Mesendoderm (in vitro differentiated cells): Measurements from ENCODE around the gene METRN.
"Not testable (repeated sequence)": the region's sequence is repeated elsewhere in the genome, so short reads cannot be mapped to it uniquely, and the experiment has no call there.

Source experiments
- DNase-seq: peaks from one replicate; pipeline ENCODE4 v3.0.0; 2013
- H2AK5ac ChIP-seq: 2 replicates; pipeline ENCODE4 v1.6.1; 2013; ENCODE audit warnings: low read length, inconsistent platforms
- H2BK120ac ChIP-seq: 2 replicates; pipeline ENCODE4 v1.6.1; 2013; ENCODE audit warnings: low read depth, mild to moderate bottlenecking, low read length, moderate library complexity, mixed read lengths
- H2BK15ac ChIP-seq: replicated peaks from 2 replicates; pipeline ENCODE4 v1.6.1; 2013; ENCODE audit warnings: low read depth, mild to moderate bottlenecking, moderate library complexity
- H2BK5ac ChIP-seq: 2 replicates; pipeline ENCODE4 v1.6.1; 2013; ENCODE audit warnings: low read length, inconsistent platforms
- H3K18ac ChIP-seq: 2 replicates; pipeline ENCODE4 v1.6.1; 2013; ENCODE audit warnings: mild to moderate bottlenecking, low read length, mixed read lengths
- H3K23ac ChIP-seq: one replicate; pipeline ENCODE4 v1.6.1; 2013; ENCODE audit warnings: low read length
- H3K27ac ChIP-seq: 2 replicates; pipeline ENCODE4 v1.5.1; 2013; ENCODE audit warnings: low read depth, mild to moderate bottlenecking, inconsistent platforms, low read length, moderate library complexity
- H3K27me3 ChIP-seq: 2 replicates; pipeline ENCODE4 v1.6.1; 2013; ENCODE audit warnings: low read length, control low read depth, mild to moderate bottlenecking, inconsistent platforms; ENCODE audit not compliant: insufficient read depth, poor library complexity
- H3K36me3 ChIP-seq: 2 replicates; pipeline ENCODE4 v1.6.1; 2013; ENCODE audit warnings: low read length, inconsistent platforms; ENCODE audit not compliant: control insufficient read depth, insufficient read depth
- H3K4ac ChIP-seq: one replicate; pipeline ENCODE4 v1.6.1; 2013; ENCODE audit warnings: low read depth, mild to moderate bottlenecking, low read length, moderate library complexity
- H3K4me1 ChIP-seq: 2 replicates; pipeline ENCODE4 v1.6.1; 2013; ENCODE audit warnings: low read depth, low read length, inconsistent platforms; ENCODE audit not compliant: control insufficient read depth
- H3K4me2 ChIP-seq: 2 replicates; pipeline ENCODE4 v1.6.1; 2013; ENCODE audit warnings: low read length
- H3K4me3 ChIP-seq: 2 replicates; pipeline ENCODE4 v1.5.1; 2013; ENCODE audit warnings: mild to moderate bottlenecking, low read length
- H3K56ac ChIP-seq: one replicate; pipeline ENCODE4 v1.6.1; 2013; ENCODE audit warnings: low read length
- H3K79me1 ChIP-seq: 2 replicates; pipeline ENCODE4 v1.6.1; 2013; ENCODE audit warnings: low read length, inconsistent platforms
- H3K79me2 ChIP-seq: 2 replicates; pipeline ENCODE4 v1.6.1; 2013; ENCODE audit warnings: mild to moderate bottlenecking, low read length; ENCODE audit not compliant: control insufficient read depth, insufficient read depth
- H3K9ac ChIP-seq: 2 replicates; pipeline ENCODE4 v1.6.1; 2013; ENCODE audit warnings: low read length, inconsistent platforms
- H4K5ac ChIP-seq: one replicate; pipeline ENCODE4 v1.6.1; 2013; ENCODE audit warnings: low read length
- H4K8ac ChIP-seq: one replicate; pipeline ENCODE4 v1.6.1; 2013; ENCODE audit warnings: low read depth, mild to moderate bottlenecking, control low read depth, low read length, moderate library complexity
- WGBS: extraction: QIAGEN DNeasy Blood & Tissue Kit; methylation state at CpG from one replicate; pipeline ENCODE4 v1.1.7; 2013; ENCODE audit warnings: low lambda C conversion rate, missing lambda C conversion rate; ENCODE audit not compliant: insufficient coverage; ENCODE audit errors: extremely low coverage; 5-methylcytosine and 5-hydroxymethylcytosine counted together

Gene METRN

GRCh38 chr16:740459-740763, 25.5 kb downstream of the METRN start:
- Histone ChIP-seq H3K4ac (peak overlapping the region; percentile 88), H3K4me2 (peak overlapping the region; percentile 34), H3K18ac (peak overlapping the region; percentile 85), H2BK15ac (no peak overlapping the region), H3K56ac (peak overlapping the region; percentile 81), H3K9ac (peak overlapping the region; percentile 86), H3K27me3 (no peaks in the 10 kb centered on the region), H2BK5ac (no peak overlapping the region), H3K27ac (no peak overlapping the region), H2AK5ac (no peak overlapping the region), H3K4me1 (no peaks in the 10 kb centered on the region), H4K5ac (no peak overlapping the region), H3K79me1 (no peaks in the 10 kb centered on the region), H3K23ac (no peak overlapping the region), H3K79me2 (no peaks in the 10 kb centered on the region), H3K4me3 (peak overlapping the region; percentile 64), H3K36me3 (no peaks in the 10 kb centered on the region), H4K8ac (no peak overlapping the region), H2BK120ac (no peak overlapping the region)
- DNase-seq, result no peak
- no CpG with 5 or more reads among the region's 22 CpGs for WGBS

- Histone ChIP-seq H4K8ac (no peak within 1 kb of the TSS), H3K27me3 (no peaks in the 10 kb centered on the region), H3K9ac (peak within 1 kb of the TSS; percentile 88), H3K27ac (no peak within 1 kb of the TSS), H2BK5ac (no peak within 1 kb of the TSS), H3K36me3 (no peaks in the 10 kb centered on the region), H3K4me3 (peak within 1 kb of the TSS; percentile 64), H3K79me2 (no peaks in the 10 kb centered on the region), H3K4me1 (no peaks in the 10 kb centered on the region), H3K4me2 (peak within 1 kb of the TSS; percentile 75), H3K18ac (peak within 1 kb of the TSS; percentile 85), H3K79me1 (no peaks in the 10 kb centered on the region), H2BK120ac (no peak within 1 kb of the TSS), H2BK15ac (no peak within 1 kb of the TSS), H3K23ac (peak within 1 kb of the TSS; percentile 29), H3K56ac (peak within 1 kb of the TSS; percentile 92), H3K4ac (peak within 1 kb of the TSS; percentile 96), H4K5ac (no peak within 1 kb of the TSS), H2AK5ac (no peak within 1 kb of the TSS)
- WGBS, result no CpG with 5 or more reads among the region's 79 CpGs
- DNase-seq, result peak; percentile 95
These were observed 26.0 kb downstream of the METRN start, which contains the start of gene CIAO3 for GRCh38 chr16:740764-741505. Gene CIAO3 (minus strand): TSS chr16:740997. CDS start chr16:740985, 12 bp downstream.

- no peak overlapping the region for H4K5ac ChIP-seq
- no peak overlapping the region for H3K4me3 ChIP-seq
- H2BK15ac ChIP-seq, result no peak overlapping the region
- no peak overlapping the region for H2BK5ac ChIP-seq
- no peaks in the 10 kb centered on the region for H3K79me2 ChIP-seq
- H3K4me1 ChIP-seq, result no peaks in the 10 kb centered on the region
- DNase-seq, result no peak
- H3K79me1 ChIP-seq, result no peaks in the 10 kb centered on the region
- no peak overlapping the region for H2BK120ac ChIP-seq
- no peak overlapping the region for H3K4ac ChIP-seq
- no peak overlapping the region for H3K4me2 ChIP-seq
- no peaks in the 10 kb centered on the region for H3K36me3 ChIP-seq
- no peaks in the 10 kb centered on the region for H3K27me3 ChIP-seq
- H4K8ac ChIP-seq, result no peak overlapping the region
- H2AK5ac ChIP-seq, result no peak overlapping the region
- no peak overlapping the region for H3K18ac ChIP-seq
- H3K56ac ChIP-seq, result no peak overlapping the region
- no peak overlapping the region for H3K27ac ChIP-seq
- H3K23ac ChIP-seq, result no peak overlapping the region
- WGBS, result no CpG with 5 or more reads among the region's 15 CpGs
- no peak overlapping the region for H3K9ac ChIP-seq
These were observed 27.2 kb downstream of the METRN start for GRCh38 chr16:741986-742629.

GRCh38 chr16:742894-743293, 28.0 kb downstream of the METRN start:
- not testable (repeated sequence) for H3K9ac ChIP-seq, H3K4me2 ChIP-seq, H3K23ac ChIP-seq, H4K8ac ChIP-seq, H4K5ac ChIP-seq, H3K4me1 ChIP-seq, H3K79me1 ChIP-seq, H3K27me3 ChIP-seq, H3K18ac ChIP-seq, H3K27ac ChIP-seq, H2BK120ac ChIP-seq, DNase-seq, H2BK5ac ChIP-seq, H2AK5ac ChIP-seq, H3K79me2 ChIP-seq, H2BK15ac ChIP-seq, H3K4me3 ChIP-seq, H3K56ac ChIP-seq, H3K36me3 ChIP-seq, H3K4ac ChIP-seq
- WGBS, result no CpG with 5 or more reads among the region's 14 CpGs

GRCh38 chr16:743794-744500, 29.0 kb downstream of the METRN start:
- H2BK120ac ChIP-seq, result no peak overlapping the region
- H3K36me3 ChIP-seq, result no peaks in the 10 kb centered on the region
- no peak overlapping the region for H3K23ac ChIP-seq
- H3K27me3 ChIP-seq, result no peaks in the 10 kb centered on the region
- no peak overlapping the region for H3K27ac ChIP-seq
- H3K4me3 ChIP-seq, result no peak overlapping the region
- no peak overlapping the region for H2AK5ac ChIP-seq
- no CpG with 5 or more reads among the region's 21 CpGs for WGBS
- no peak overlapping the region for H3K4ac ChIP-seq
- no peak overlapping the region for H3K56ac ChIP-seq
- peak; percentile 36 for DNase-seq
- H4K5ac ChIP-seq, result no peak overlapping the region
- H3K4me2 ChIP-seq, result no peak overlapping the region
- no peak overlapping the region for H4K8ac ChIP-seq
- H3K79me2 ChIP-seq, result no peaks in the 10 kb centered on the region
- no peaks in the 10 kb centered on the region for H3K4me1 ChIP-seq
- no peak overlapping the region for H2BK5ac ChIP-seq
- H3K9ac ChIP-seq, result no peak overlapping the region
- H3K79me1 ChIP-seq, result no peaks in the 10 kb centered on the region
- no peak overlapping the region for H3K18ac ChIP-seq
- H2BK15ac ChIP-seq, result no peak overlapping the region
